HEK293T (cell line): ENCODE data around the gene CLRN2.
"Not testable (repeated sequence)": the region's sequence is repeated elsewhere in the genome, so short reads cannot be mapped to it uniquely, and the experiment has no call there.

Experiments used
- CTCF ChIA-PET: fragments of 350-600 bp; formaldehyde crosslinking; extraction: SDS; loops from one replicate; lab custom pipeline; 2021; ENCODE audit warnings: antibody characterized with exemption, inconsistent platforms; lab: Yijun Ruan, JAX
- POLR2A ChIA-PET: fragments of 350-600 bp; formaldehyde crosslinking; extraction: SDS; loops from one replicate; lab custom pipeline; 2020; ENCODE audit warnings: antibody characterized with exemption, inconsistent platforms; lab: Yijun Ruan, JAX
- DNase-seq: peaks from one replicate; pipeline ENCODE4 v3.0.0; 2012; ENCODE audit warnings: mixed read lengths; ENCODE audit errors: extremely low spot score
- ARNT ChIP-seq: fragments of 450-650 bp; IDR thresholded peaks from 2 replicates; pipeline ENCODE4 v1.6.1; 2017; ENCODE audit warnings: mild to moderate bottlenecking
- BHLHE40 ChIP-seq: fragments of 450-650 bp; IDR thresholded peaks from 2 replicates; pipeline ENCODE4 v1.6.1; 2016; ENCODE audit warnings: mild to moderate bottlenecking, moderate library complexity, borderline replicate concordance
- CTBP1 ChIP-seq: fragments of 450-650 bp; IDR thresholded peaks from 2 replicates; pipeline ENCODE4 v1.6.1; 2016; ENCODE audit warnings: borderline replicate concordance
- ELF4 ChIP-seq: fragments of 450-650 bp; IDR thresholded peaks from 2 replicates; pipeline ENCODE4 v1.6.1; 2017; ENCODE audit warnings: antibody characterized with exemption
- FOXA1 ChIP-seq: fragments of 450-650 bp; IDR thresholded peaks from 2 replicates; pipeline ENCODE4 v1.6.1; 2016; ENCODE audit warnings: mild to moderate bottlenecking
- FOXK2 ChIP-seq: fragments of 450-650 bp; IDR thresholded peaks from 2 replicates; pipeline ENCODE4 v1.6.1; 2016; ENCODE audit warnings: mild to moderate bottlenecking
- FOXM1 ChIP-seq: fragments of 450-650 bp; IDR thresholded peaks from 2 replicates; pipeline ENCODE4 v1.6.1; 2017; ENCODE audit warnings: mild to moderate bottlenecking, borderline replicate concordance
- HDGF ChIP-seq: fragments of 450-650 bp; IDR thresholded peaks from 2 replicates; pipeline ENCODE4 v1.6.1; 2017; ENCODE audit warnings: antibody characterized with exemption, borderline replicate concordance
- L3MBTL2 ChIP-seq: fragments of 450-650 bp; conservative IDR thresholded peaks from 2 replicates; pipeline ENCODE4 v1.6.1; 2016; ENCODE audit warnings: mild to moderate bottlenecking
- LEF1 ChIP-seq: fragments of 450-650 bp; IDR thresholded peaks from 2 replicates; pipeline ENCODE4 v1.6.1; 2017; ENCODE audit warnings: mild to moderate bottlenecking, borderline replicate concordance
- NFRKB ChIP-seq: fragments of 450-650 bp; IDR thresholded peaks from 2 replicates; pipeline ENCODE4 v1.6.1; 2016; ENCODE audit warnings: mild to moderate bottlenecking, moderate library complexity
- SP1 ChIP-seq: fragments of 450-650 bp; IDR thresholded peaks from 2 replicates; pipeline ENCODE4 v1.6.1; 2017
- SUZ12 ChIP-seq: fragments of 450-650 bp; IDR thresholded peaks from 2 replicates; pipeline ENCODE4 v1.6.1; 2016; ENCODE audit warnings: mild to moderate bottlenecking
- TARDBP ChIP-seq: fragments of 450-650 bp; IDR thresholded peaks from 2 replicates; pipeline ENCODE4 v1.6.1; 2016
- ZNF384 ChIP-seq: fragments of 450-650 bp; IDR thresholded peaks from 2 replicates; pipeline ENCODE4 v1.6.1; 2016
- TF ChIP-seq, protein P1 (sequence below): fragments of 450-650 bp; IDR thresholded peaks from 2 replicates; pipeline ENCODE4 v1.6.1; 2016

The CLRN2 gene

DNA sequence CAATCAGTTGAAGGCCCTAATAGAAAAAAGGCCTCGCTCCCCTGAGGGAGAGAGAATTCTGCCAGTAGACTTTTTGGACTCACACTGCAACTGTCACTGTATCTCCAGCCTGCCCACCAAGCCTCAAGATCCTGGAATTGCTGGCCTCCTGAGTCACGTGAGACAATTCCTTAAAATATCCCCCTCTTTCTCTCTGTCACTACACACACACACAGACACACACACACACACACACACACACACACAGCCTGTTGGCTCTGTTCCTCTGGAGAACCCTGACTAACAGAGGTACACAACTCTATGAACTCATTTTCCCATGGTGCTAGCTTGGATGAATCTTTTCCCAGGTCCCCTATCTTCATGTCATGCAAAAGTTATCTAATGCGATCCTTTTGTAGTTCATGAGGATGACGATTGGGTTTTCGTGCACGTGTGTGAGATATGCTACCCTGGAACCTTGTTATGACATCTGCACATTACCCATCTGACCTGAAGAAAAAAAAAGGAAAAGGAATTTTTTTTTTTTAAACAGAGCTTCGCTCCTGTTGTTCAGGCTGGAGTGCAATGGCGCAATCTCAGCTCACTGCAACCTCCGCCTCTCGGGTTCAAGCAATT is 13.7 kb downstream of the CLRN2 start:
- TF ChIP-seq ZNF384: no peak
- no peak for TF ChIP-seq NFRKB
- TF ChIP-seq TARDBP: no peak
- TF ChIP-seq CTBP1: no peak
- no peak for TF ChIP-seq L3MBTL2
- TF ChIP-seq HDGF: no peak
- no peak for TF ChIP-seq SP1
- CTCF ChIA-PET: interaction anchor here (0.6 kb wide), 1 partner anchor 922 kb away, joined by 4 read pairs; no protein-coding TSS in a partner anchor
- POLR2A ChIA-PET: no interaction called here
- DNase-seq: no peak

DNA sequence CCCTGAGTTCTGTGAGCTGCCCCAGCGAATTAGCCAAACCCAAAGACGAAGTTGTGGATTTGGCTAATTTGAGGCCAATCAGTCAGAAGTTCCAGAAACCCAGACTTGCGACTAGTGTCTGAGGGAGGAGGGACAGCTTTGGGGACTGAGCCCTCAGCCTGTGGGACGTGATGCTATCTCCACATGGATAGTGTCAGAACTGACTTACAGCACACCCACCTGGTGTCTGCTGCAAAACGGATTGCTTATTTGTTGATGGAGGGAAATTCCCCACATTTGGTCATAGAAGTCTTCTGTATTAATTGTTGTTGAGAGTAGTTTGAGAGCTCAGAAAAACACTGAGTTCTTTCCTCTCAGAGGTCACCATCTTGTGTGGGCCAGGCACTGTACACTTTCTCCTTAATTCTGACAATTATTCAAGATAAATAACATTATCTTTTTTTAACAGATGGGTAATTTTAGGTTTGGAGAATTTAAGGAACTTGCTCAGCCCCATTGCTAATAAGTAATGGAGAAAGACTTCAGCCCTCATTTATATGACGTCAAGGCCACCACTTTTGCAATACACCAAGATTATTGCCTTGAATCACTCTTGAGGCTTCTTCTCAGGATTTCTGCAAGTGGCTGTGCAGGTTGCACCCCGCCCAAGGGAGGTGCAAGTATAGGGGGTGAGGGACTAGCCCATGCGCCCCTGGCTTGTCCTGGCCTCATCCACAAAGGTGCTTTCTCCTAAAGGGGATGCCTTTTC is 16.7 kb downstream of the CLRN2 start:
- DNase-seq: no peak

DNA sequence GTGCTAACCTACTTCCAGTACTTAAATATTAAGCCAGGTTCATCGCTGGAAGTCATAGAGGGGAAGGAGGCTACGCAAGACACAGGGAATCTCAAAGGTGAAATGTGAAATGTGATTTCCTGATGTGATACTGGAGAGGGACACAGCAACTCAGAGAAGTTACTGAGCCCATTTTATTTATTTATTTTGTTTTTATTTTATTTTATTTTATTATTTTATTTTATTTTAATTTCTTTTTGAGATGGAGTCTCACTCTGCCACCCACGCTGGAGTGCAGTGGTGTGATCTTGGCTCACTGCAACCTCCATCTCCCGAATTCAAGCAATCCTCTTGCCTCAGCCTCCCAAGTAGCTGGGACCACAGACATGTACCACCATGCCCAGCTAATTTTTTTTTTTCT is 19.7 kb downstream of the CLRN2 start:
- TF ChIP-seq FOXK2: no peak
- TF ChIP-seq, protein P1, sequence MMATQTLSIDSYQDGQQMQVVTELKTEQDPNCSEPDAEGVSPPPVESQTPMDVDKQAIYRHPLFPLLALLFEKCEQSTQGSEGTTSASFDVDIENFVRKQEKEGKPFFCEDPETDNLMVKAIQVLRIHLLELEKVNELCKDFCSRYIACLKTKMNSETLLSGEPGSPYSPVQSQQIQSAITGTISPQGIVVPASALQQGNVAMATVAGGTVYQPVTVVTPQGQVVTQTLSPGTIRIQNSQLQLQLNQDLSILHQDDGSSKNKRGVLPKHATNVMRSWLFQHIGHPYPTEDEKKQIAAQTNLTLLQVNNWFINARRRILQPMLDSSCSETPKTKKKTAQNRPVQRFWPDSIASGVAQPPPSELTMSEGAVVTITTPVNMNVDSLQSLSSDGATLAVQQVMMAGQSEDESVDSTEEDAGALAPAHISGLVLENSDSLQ: no peak
- no peak for TF ChIP-seq HDGF
- TF ChIP-seq SUZ12: no peak
- TF ChIP-seq ELF4: no peak
- no peak for TF ChIP-seq NFRKB
- no peak for TF ChIP-seq FOXM1
- no peak for TF ChIP-seq FOXA1
- TF ChIP-seq BHLHE40: no peak
- no peak for TF ChIP-seq L3MBTL2
- no peak for TF ChIP-seq LEF1
- TF ChIP-seq SP1: no peak
- TF ChIP-seq CTBP1: no peak
- TF ChIP-seq ARNT: no peak
- TF ChIP-seq ZNF384: no peak
- no peak for TF ChIP-seq TARDBP
- no peak for DNase-seq
- POLR2A ChIA-PET: no interaction called here
- CTCF ChIA-PET: interaction anchor here (0.6 kb wide), 1 partner anchor 22 kb away, joined by 3 read pairs; no protein-coding TSS in a partner anchor

More for the DNA sequence above, 16.7 kb downstream of the CLRN2 start:
- POLR2A ChIA-PET: no interaction called here
- TF ChIP-seq CTBP1: no peak
- no peak for TF ChIP-seq TARDBP
- TF ChIP-seq FOXK2: no peak
- TF ChIP-seq SUZ12: no peak
- no peak for TF ChIP-seq LEF1
- TF ChIP-seq ZNF384: no peak
- no peak for TF ChIP-seq NFRKB
- no peak for TF ChIP-seq ARNT
- CTCF ChIA-PET: no interaction called here

DNA sequence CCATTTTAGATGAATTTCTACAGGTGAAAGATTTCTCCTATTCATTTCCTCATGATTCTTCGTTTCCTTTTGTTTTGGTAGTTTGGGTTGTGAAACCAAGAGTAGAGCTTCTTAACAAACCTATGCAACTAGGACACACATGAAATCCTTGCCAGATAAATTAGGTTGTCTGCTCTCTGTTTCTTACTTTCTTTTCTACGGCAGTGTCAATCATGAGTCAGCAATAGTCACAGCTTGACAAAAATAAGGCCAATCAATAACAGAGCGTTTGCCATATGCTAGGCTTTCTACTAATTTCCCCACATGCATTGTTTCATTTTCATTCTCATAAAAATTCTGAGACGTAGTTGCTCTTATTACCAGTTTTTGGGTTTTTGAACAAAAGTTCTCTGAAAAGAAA is 20.3 kb downstream of the CLRN2 start:
- TF ChIP-seq FOXA1 (no peak), ZNF384 (no peak), NFRKB (no peak), ARNT (no peak), L3MBTL2 (no peak), FOXK2 (no peak), BHLHE40 (no peak), ELF4 (no peak), TARDBP (no peak), SUZ12 (no peak), HDGF (no peak), LEF1 (no peak)
- TF ChIP-seq, protein P1: no peak
- ChIA-PET POLR2A (no interaction called here), CTCF (interaction anchor here (0.6 kb wide), 1 partner anchor 23 kb away, joined by 3 read pairs; no protein-coding TSS in a partner anchor)
- DNase-seq: no peak

DNA sequence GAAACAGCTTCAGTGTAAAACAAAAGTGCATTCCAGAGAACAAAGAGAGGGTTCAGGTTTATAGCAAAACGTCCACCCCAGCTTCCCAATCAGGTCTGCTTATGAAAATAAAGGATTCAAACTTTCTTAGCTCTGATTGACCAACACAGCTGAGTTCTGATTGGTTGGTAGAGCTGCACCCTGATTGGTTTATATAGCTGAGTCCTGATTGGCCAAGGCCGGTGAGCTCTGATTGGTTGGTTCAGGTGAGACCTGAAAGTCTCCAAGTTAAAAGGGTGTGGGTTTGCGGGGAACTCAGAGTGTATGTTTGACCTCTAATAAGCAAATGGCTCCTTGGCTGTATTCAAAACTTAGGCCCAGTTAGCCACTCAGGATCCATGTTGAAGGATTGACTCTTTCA is 20.9 kb downstream of the CLRN2 start:
- CTCF ChIA-PET: no interaction called here
- TF ChIP-seq TARDBP (no peak), FOXK2 (no peak), LEF1 (no peak), ELF4 (no peak)
- TF ChIP-seq, protein P1: no peak
- DNase-seq: no peak
- POLR2A ChIA-PET: no interaction called here

DNA sequence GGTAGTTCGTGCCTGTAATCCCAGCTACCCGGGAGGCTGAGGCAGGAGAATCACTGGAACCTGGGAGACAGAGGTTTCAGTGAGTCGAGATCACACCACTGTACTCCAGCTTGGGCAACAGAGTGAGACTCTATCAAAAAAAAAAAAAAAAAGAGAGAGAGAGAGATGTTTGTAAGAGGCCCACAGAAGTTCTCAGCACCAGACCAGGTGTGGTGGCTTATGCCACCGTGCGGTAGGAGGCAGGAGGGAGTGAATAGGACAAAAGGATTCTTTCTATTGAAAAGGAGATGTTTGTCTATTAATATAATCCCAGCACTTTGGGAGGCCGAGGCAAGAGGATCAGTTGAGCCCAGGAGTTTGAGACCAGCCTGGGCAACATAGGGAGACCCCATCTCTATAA is 22.1 kb downstream of the CLRN2 start:
- POLR2A ChIA-PET, CTCF ChIA-PET, DNase-seq: not testable (repeated sequence)
